PC-3 (cell line): ENCODE measurements around the gene RBBP8NL. TPM values are rescaled to one million over a fixed set of nuclear protein-coding genes. Genes with fewer than 3 reads are reported as not detected.

Experiments used
- ATAC-seq: fragments of 200-7000 bp; cut with Tn5 transposase; 2 replicates; pipeline ENCODE4 v1.9.1; 2020; ENCODE audit warnings: mild to moderate bottlenecking, moderate library complexity
- BruUV-seq: library from RNA; stranded (reverse); fragments of 400-500 nt; replicated peaks from 2 replicates; lab custom pipeline; 2021; lab: Mats Ljungman, UMichigan
- CTCF ChIA-PET: fragments of 300-600 bp; sonication (Branson Sonifier 250); formaldehyde crosslinking; loops from one replicate; lab custom pipeline; 2022; ENCODE audit warnings: antibody characterized with exemption; lab: Charles Lee
- POLR2A ChIA-PET: fragments of 300-600 bp; sonication (Branson Sonifier 250); formaldehyde crosslinking; loops from one replicate; lab custom pipeline; 2022; ENCODE audit warnings: antibody characterized with exemption; ENCODE audit not compliant: unreplicated experiment; lab: Charles Lee
- DNase-seq: peaks from one replicate; pipeline ENCODE4 v3.0.0-alpha.2; 2015
- H2AFZ ChIP-seq: fragments of 300-600 bp; sonication (generic); 2 replicates; pipeline ENCODE4 v1.6.0; 2016; ENCODE audit warnings: antibody characterized with exemption, low read length
- H3F3A ChIP-seq: fragments of 300-600 bp; sonication (generic); one replicate; pipeline ENCODE4 v1.6.0; 2017; ENCODE audit warnings: antibody characterized with exemption, low read length, control low read depth, mild to moderate bottlenecking; ENCODE audit not compliant: unreplicated experiment
- H3K27ac ChIP-seq: fragments of 300-600 bp; sonication (generic); 2 replicates; pipeline ENCODE4 v1.5.1; 2016; ENCODE audit warnings: mild to moderate bottlenecking, low read length
- H3K27me3 ChIP-seq: fragments of 300-600 bp; sonication (generic); 2 replicates; pipeline ENCODE4 v1.6.1; 2016; ENCODE audit warnings: low read length, mixed read lengths
- H3K36me3 ChIP-seq: fragments of 300-600 bp; sonication (generic); 2 replicates; pipeline ENCODE4 v1.6.1; 2016; ENCODE audit warnings: low read depth, mixed run types, low read length, mixed read lengths
- H3K4me1 ChIP-seq: fragments of 300-600 bp; sonication (generic); 2 replicates; pipeline ENCODE4 v1.5.1; 2016; ENCODE audit warnings: low read length; ENCODE audit not compliant: insufficient read depth
- H3K4me2 ChIP-seq: fragments of 300-600 bp; sonication (generic); 2 replicates; pipeline ENCODE4 v1.6.0; 2016; ENCODE audit warnings: low read length
- H3K4me3 ChIP-seq: fragments of 300-600 bp; sonication (generic); 2 replicates; pipeline ENCODE4 v1.5.1; 2016; ENCODE audit warnings: mild to moderate bottlenecking, low read length, mixed read lengths
- H3K79me2 ChIP-seq: fragments of 300-600 bp; sonication (generic); 2 replicates; pipeline ENCODE4 v1.6.1; 2017; ENCODE audit warnings: low read length, mixed read lengths
- H3K9ac ChIP-seq: fragments of 300-600 bp; sonication (generic); 2 replicates; pipeline ENCODE4 v1.6.0; 2016; ENCODE audit warnings: mild to moderate bottlenecking, low read length
- H3K9me2 ChIP-seq: fragments of 300-600 bp; sonication (generic); replicated peaks from 2 replicates; pipeline ENCODE4 v1.6.1; 2016; ENCODE audit warnings: mixed run types, low read length, mixed read lengths
- H3K9me3 ChIP-seq: fragments of 300-600 bp; sonication (generic); 2 replicates; pipeline ENCODE4 v1.6.1; 2016; ENCODE audit warnings: low read length, mixed read lengths
- H4K20me1 ChIP-seq: fragments of 300-600 bp; sonication (generic); 2 replicates; pipeline ENCODE4 v1.6.1; 2016; ENCODE audit warnings: low read length, mixed read lengths
- CTCF ChIP-seq: fragments of 300-600 bp; sonication (generic); conservative IDR thresholded peaks from 2 replicates; pipeline ENCODE4 v1.5.1; 2017; ENCODE audit warnings: antibody characterized with exemption, low read depth, mild to moderate bottlenecking, low read length
- EZH2 ChIP-seq: fragments of 300-600 bp; sonication (generic); IDR thresholded peaks from one replicate; pipeline ENCODE4 v1.6.1; 2017; ENCODE audit warnings: antibody characterized with exemption, mild to moderate bottlenecking, low read length; ENCODE audit not compliant: unreplicated experiment
- EZH2phosphoT487 ChIP-seq: fragments of 300-600 bp; sonication (generic); IDR thresholded peaks from 2 replicates; pipeline ENCODE4 v1.6.1; 2018; ENCODE audit warnings: mild to moderate bottlenecking, antibody characterized with exemption, low read length, borderline replicate concordance
- intact Hi-C: fragments of 100-400 bp; cut with micrococcal nuclease; formaldehyde crosslinking; loops from 2 replicates; pipeline ENCODE4 v1.9.0; 2023
- total RNA-seq: library from RNA; depleted of rRNA; stranded (reverse); fragments of >200 nt; gene quantifications from 2 replicates; pipeline ENCODE4 v1.2.3, GENCODE V29; 2014

RBBP8NL gene
- total RNA-seq, 1 experiment from 2014 or later: 9.4 TPM

DNA sequence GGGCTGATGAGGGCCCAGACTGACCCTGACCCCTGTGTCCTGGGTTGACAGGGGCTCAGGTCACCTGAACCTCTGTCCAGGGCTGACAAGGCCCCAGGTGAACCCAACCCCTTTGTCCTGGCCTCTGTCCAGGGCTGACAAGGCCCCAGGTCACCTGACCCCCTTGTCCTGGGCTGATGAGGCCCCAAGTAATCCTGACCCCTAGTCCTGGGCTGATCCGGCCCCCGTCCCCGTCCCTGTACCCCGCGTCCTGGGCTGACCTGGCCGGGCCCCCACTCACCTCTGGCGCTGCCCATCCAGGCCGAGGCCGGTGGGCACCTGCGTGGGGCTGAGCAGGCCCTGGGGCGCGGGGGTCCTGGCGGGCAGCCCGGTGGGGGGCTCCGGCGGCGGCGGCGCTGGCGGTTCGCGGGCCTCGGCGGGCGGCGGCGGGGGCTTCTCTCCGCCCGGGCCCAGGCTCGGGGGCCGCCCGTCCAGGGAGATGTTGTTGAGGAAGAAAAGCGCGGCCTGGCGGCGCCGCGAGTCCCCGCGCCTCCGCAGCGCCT is 20.6 kb downstream of the RBBP8NL start:
- BruUV-seq: no TSS peak
- peak overlapping the region; percentile 92 for H3K4me3 ChIP-seq
- no peaks in the 10 kb centered on the region for H3K9me2 ChIP-seq
- H3K79me2 ChIP-seq: peaks cover 27% of the 10 kb centered on the region
- H2AFZ ChIP-seq: no peak overlapping the region
- H3K27ac ChIP-seq: no peak overlapping the region
- intact Hi-C loops: no loop called here
- H4K20me1 ChIP-seq: 0 out of 2 replicates have a peak, but pooled peaks cover 7% of the 10 kb centered on the region
- peak overlapping the region; percentile 99 for H3K4me2 ChIP-seq
- H3F3A ChIP-seq: no peaks in the 10 kb centered on the region
- ChIA-PET CTCF (no interaction called here), POLR2A (no interaction called here)
- TF ChIP-seq CTCF (no peak), EZH2 (no peak), EZH2phosphoT487 (no peak)
- H3K9ac ChIP-seq: peak overlapping the region; percentile 82
- DNase-seq (no peak), ATAC-seq (no peak)
- no peaks in the 10 kb centered on the region for H3K27me3 ChIP-seq
- H3K4me1 ChIP-seq: peaks cover 19% of the 10 kb centered on the region
- H3K9me3 ChIP-seq: no peaks in the 10 kb centered on the region
- peaks cover 3% of the 10 kb centered on the region; the same call in 1 of the 2 replicates for H3K36me3 ChIP-seq

DNA sequence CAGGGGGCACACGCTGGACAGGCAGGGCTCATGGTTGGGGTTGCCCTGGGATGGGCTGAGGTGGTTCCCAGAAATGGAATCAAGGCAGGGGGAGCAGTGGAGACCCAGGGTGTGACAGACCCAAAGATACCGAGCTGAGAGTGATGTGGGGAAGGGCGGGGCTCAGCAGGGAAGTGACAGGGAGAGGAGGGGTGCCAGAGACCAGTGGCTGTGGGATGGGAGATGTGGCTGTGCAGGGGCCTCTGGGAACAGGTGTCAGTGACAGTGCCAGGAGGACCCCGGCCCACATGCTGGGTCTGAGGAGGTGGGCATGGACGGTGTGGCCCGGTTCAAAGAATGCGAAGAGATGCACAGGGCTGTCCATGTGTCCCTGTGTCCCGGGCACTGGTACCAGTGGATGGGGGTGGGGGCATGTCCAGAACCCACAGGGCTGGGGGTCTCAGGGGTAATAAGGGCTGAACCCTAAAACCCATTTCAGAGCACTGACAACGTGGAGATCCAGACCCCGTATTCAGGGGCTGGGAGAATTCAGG is 21.3 kb downstream of the RBBP8NL start:
- peak overlapping the region; percentile 82 for H3K9ac ChIP-seq
- H3K4me2 ChIP-seq: peak overlapping the region; percentile 99
- ChIA-PET POLR2A (no interaction called here), CTCF (no interaction called here)
- no peaks in the 10 kb centered on the region for H3F3A ChIP-seq
- 0 out of 2 replicates have a peak, but pooled peaks cover 7% of the 10 kb centered on the region for H4K20me1 ChIP-seq
- intact Hi-C loops: no loop called here
- H2AFZ ChIP-seq: no peak overlapping the region
- H3K4me1 ChIP-seq: peaks cover 19% of the 10 kb centered on the region
- H3K4me3 ChIP-seq: peak overlapping the region; percentile 92
- no peak for TF ChIP-seq EZH2phosphoT487
- no peak for TF ChIP-seq EZH2
- TF ChIP-seq CTCF: no peak
- no peak overlapping the region for H3K27ac ChIP-seq
- H3K79me2 ChIP-seq: peaks cover 27% of the 10 kb centered on the region
- H3K27me3 ChIP-seq: no peaks in the 10 kb centered on the region
- peaks cover 3% of the 10 kb centered on the region; the same call in 1 of the 2 replicates for H3K36me3 ChIP-seq
- ATAC-seq: no peak
- DNase-seq: no peak
- BruUV-seq: no TSS peak
- no peaks in the 10 kb centered on the region for H3K9me2 ChIP-seq
- no peaks in the 10 kb centered on the region for H3K9me3 ChIP-seq
